CD4-positive, CD25-positive, alpha-beta regulatory T cell (primary cell): ENCODE data around the gene CLIP2. TPM values are rescaled to one million over a fixed set of nuclear protein-coding genes. Genes with fewer than 3 reads are reported as not detected.
"Not testable (repeated sequence)": the region's sequence is repeated elsewhere in the genome, so short reads cannot be mapped to it uniquely, and the experiment has no call there.

ENCODE experiments used
- ATAC-seq, 2 donors: fragments of 150-1000 bp; cut with Tn5 transposase; one replicate each; pipeline ENCODE4 v1.10.0; 2021; ENCODE audit warnings: low read depth in 2 of 2, moderate number of reproducible peaks in 2 of 2, moderate library complexity in 1 of 2
- DNase-seq, 3 donors: peaks; one replicate each; pipeline versions ENCODE4 v3.0.0 to v3.0.0-alpha.2; 2012 to 2022; ENCODE audit warnings: mixed read lengths in 1 of 3
- H3K27ac ChIP-seq: one replicate; pipeline ENCODE4 v1.7.0; 2013; ENCODE audit warnings: mild to moderate bottlenecking, low read length; ENCODE audit not compliant: insufficient read depth, poor library complexity, severe bottlenecking
- H3K27me3 ChIP-seq: one replicate; pipeline ENCODE4 v1.7.0; 2013; ENCODE audit warnings: low read length; ENCODE audit not compliant: control insufficient read depth, insufficient read depth
- H3K36me3 ChIP-seq: one replicate; pipeline ENCODE4 v1.7.0; 2013; ENCODE audit warnings: mild to moderate bottlenecking, low read length, moderate library complexity; ENCODE audit not compliant: control insufficient read depth, insufficient read depth
- H3K4me1 ChIP-seq: 2 replicates; pipeline ENCODE4 v1.7.0; 2013; ENCODE audit warnings: mild to moderate bottlenecking, low read length; ENCODE audit not compliant: insufficient read depth, control insufficient read depth, poor library complexity, severe bottlenecking
- H3K4me3 ChIP-seq: one replicate; pipeline ENCODE4 v1.7.0; 2013; ENCODE audit warnings: low read depth, mild to moderate bottlenecking, low read length, moderate library complexity
- H3K9me3 ChIP-seq, 2 experiments: 1 replicate in 1 of 2; 2 replicates in 1 of 2; pipeline ENCODE4 v1.7.0; 2013; ENCODE audit warnings: low read length in 2 of 2, mild to moderate bottlenecking in 1 of 2, moderate library complexity in 1 of 2; ENCODE audit not compliant: control insufficient read depth in 2 of 2
- H3K27ac Mint-ChIP-seq, 3 donors: one replicate each; pipeline ENCODE4 v1.8.0; 2020 to 2022; ENCODE audit warnings: mild to moderate bottlenecking in 3 of 3, mixed read lengths in 3 of 3, moderate library complexity in 2 of 3
- H3K27me3 Mint-ChIP-seq: one replicate; pipeline ENCODE4 v1.8.0; 2022; ENCODE audit warnings: mild to moderate bottlenecking, mixed read lengths
- H3K36me3 Mint-ChIP-seq: one replicate; pipeline ENCODE4 v1.8.0; 2020; ENCODE audit warnings: mixed read lengths
- H3K4me1 Mint-ChIP-seq, 4 donors: one replicate each; pipeline ENCODE4 v1.8.0; 2020 to 2022; ENCODE audit warnings: mixed read lengths in 4 of 4, mild to moderate bottlenecking in 1 of 4
- H3K4me3 Mint-ChIP-seq, 4 donors: one replicate each; pipeline ENCODE4 v1.8.0; 2020 to 2022; ENCODE audit warnings: mild to moderate bottlenecking in 4 of 4, mixed read lengths in 4 of 4, moderate library complexity in 3 of 4
- H3K9me3 Mint-ChIP-seq, 7 donors: one replicate each; pipeline ENCODE4 v1.8.0; 2020 to 2022; ENCODE audit warnings: mixed read lengths in 7 of 7, mild to moderate bottlenecking in 3 of 7, moderate library complexity in 2 of 7
- polyA plus RNA-seq, 4 donors: library from polyadenylated mRNA; unstranded; fragments of 300-500 nt; fragmentation: Illumina TruSeq; gene quantifications; one replicate each; pipeline ENCODE4 v1.2.3, GENCODE V29; 2021
- total RNA-seq: library from RNA; stranded (reverse); gene quantifications from one replicate; pipeline ENCODE4 v1.2.3, GENCODE V29; 2022

CLIP2 gene
- total and polyA plus RNA-seq, 5 donors from 2014 or later, result 0.09 to 2.9 (median 0.29) TPM

- H3K4me3 Mint-ChIP-seq, result peak overlapping the region in 1 of 4 donors; percentile 26
- DNase-seq, result no peak
Measured at GRCh38 chr7:74306730-74307469, 17.7 kb downstream of the CLIP2 start.

GRCh38 chr7:74307738-74308505, 18.7 kb downstream of the CLIP2 start:
- Mint-ChIP-seq H3K36me3 (no peaks in the 10 kb centered on the region), H3K4me3 (no peak overlapping the region)

More at GRCh38 chr7:74306730-74307469, 17.7 kb downstream of the CLIP2 start:
- peak in 1 of 2 donors; percentile 25 for ATAC-seq
- Mint-ChIP-seq H3K4me1 (peaks cover 0 to 8% (median 0%) of the 10 kb centered on the region in 4 donors), H3K9me3 (no peaks in the 10 kb centered on the region), H3K27ac (no peak overlapping the region), H3K36me3 (no peaks in the 10 kb centered on the region), H3K27me3 (peaks cover 14% of the 10 kb centered on the region)
- no peaks in the 10 kb centered on the region for H3K27me3 ChIP-seq
- peaks cover 5% of the 10 kb centered on the region for H3K4me1 ChIP-seq
- no peak overlapping the region for H3K4me3 ChIP-seq
- no peak overlapping the region for H3K27ac ChIP-seq
- H3K36me3 ChIP-seq, result no peaks in the 10 kb centered on the region
- H3K9me3 ChIP-seq, result no peaks in the 10 kb centered on the region

GRCh38 chr7:74309181-74309580, 20.0 kb downstream of the CLIP2 start:
- peaks cover 14% of the 10 kb centered on the region for H3K27me3 Mint-ChIP-seq
- Histone ChIP-seq H3K4me3 (no peak overlapping the region), H3K36me3 (no peaks in the 10 kb centered on the region), H3K27me3 (no peaks in the 10 kb centered on the region), H3K9me3 (no peaks in the 10 kb centered on the region), H3K4me1 (peaks cover 5% of the 10 kb centered on the region), H3K27ac (no peak overlapping the region)
- DNase-seq, result no peak
- no peak for ATAC-seq
- H3K36me3 Mint-ChIP-seq, result no peaks in the 10 kb centered on the region
- H3K4me1 Mint-ChIP-seq, result peaks cover 0 to 8% (median 0%) of the 10 kb centered on the region in 4 donors
- H3K4me3 Mint-ChIP-seq, result no peak overlapping the region
- no peak overlapping the region for H3K27ac Mint-ChIP-seq
- no peaks in the 10 kb centered on the region for H3K9me3 Mint-ChIP-seq

More at GRCh38 chr7:74307738-74308505, 18.7 kb downstream of the CLIP2 start:
- H3K4me1 Mint-ChIP-seq, result peaks cover 0 to 8% (median 0%) of the 10 kb centered on the region in 4 donors
- H3K9me3 ChIP-seq, result no peaks in the 10 kb centered on the region
- peaks cover 14% of the 10 kb centered on the region for H3K27me3 Mint-ChIP-seq
- no peaks in the 10 kb centered on the region for H3K27me3 ChIP-seq
- H3K36me3 ChIP-seq, result no peaks in the 10 kb centered on the region
- H3K4me1 ChIP-seq, result peaks cover 5% of the 10 kb centered on the region
- no peaks in the 10 kb centered on the region for H3K9me3 Mint-ChIP-seq
- no peak overlapping the region for H3K27ac ChIP-seq
- DNase-seq (no peak), ATAC-seq (no peak)
- peak overlapping the region in 1 of 3 donors; percentile 53 for H3K27ac Mint-ChIP-seq
- H3K4me3 ChIP-seq, result no peak overlapping the region

GRCh38 chr7:74311305-74311744, 22.1 kb downstream of the CLIP2 start:
- ATAC-seq, result no peak
- no peak overlapping the region for H3K27ac ChIP-seq
- H3K9me3 Mint-ChIP-seq, result no peaks in the 10 kb centered on the region

GRCh38 chr7:74312418-74313028, 23.3 kb downstream of the CLIP2 start:
- Mint-ChIP-seq H3K27me3 (peaks cover 9% of the 10 kb centered on the region), H3K27ac (no peak overlapping the region), H3K4me1 (peaks cover 0 to 5% (median 0%) of the 10 kb centered on the region in 4 donors), H3K36me3 (no peaks in the 10 kb centered on the region), H3K9me3 (no peaks in the 10 kb centered on the region), H3K4me3 (no peak overlapping the region)
- Histone ChIP-seq H3K27ac (no peak overlapping the region), H3K27me3 (no peaks in the 10 kb centered on the region), H3K9me3 (no peaks in the 10 kb centered on the region), H3K36me3 (no peaks in the 10 kb centered on the region), H3K4me3 (no peak overlapping the region), H3K4me1 (no peaks in the 10 kb centered on the region)
- ATAC-seq (no peak), DNase-seq (peak in 1 of 3 donors; percentile 52)

More at GRCh38 chr7:74311305-74311744, 22.1 kb downstream of the CLIP2 start:
- Histone ChIP-seq H3K27me3 (no peaks in the 10 kb centered on the region), H3K9me3 (no peaks in the 10 kb centered on the region), H3K4me1 (peaks cover 5% of the 10 kb centered on the region), H3K4me3 (no peak overlapping the region), H3K36me3 (no peaks in the 10 kb centered on the region)
- H3K27me3 Mint-ChIP-seq, result peaks cover 18% of the 10 kb centered on the region
- H3K27ac Mint-ChIP-seq, result no peak overlapping the region
- H3K4me1 Mint-ChIP-seq, result peaks cover 0 to 8% (median 0%) of the 10 kb centered on the region in 4 donors
- H3K36me3 Mint-ChIP-seq, result no peaks in the 10 kb centered on the region
- no peak for DNase-seq
- no peak overlapping the region for H3K4me3 Mint-ChIP-seq

- H3K27ac Mint-ChIP-seq, result peak overlapping the region in 1 of 3 donors; percentile 4
- H3K9me3 Mint-ChIP-seq, result not testable (repeated sequence)
Measured at GRCh38 chr7:74315891-74316290, 26.7 kb downstream of the CLIP2 start.

GRCh38 chr7:74317146-74317782, 28.1 kb downstream of the CLIP2 start:
- Histone ChIP-seq H3K9me3 (no peaks in the 10 kb centered on the region), H3K27ac (no peak overlapping the region), H3K36me3 (no peaks in the 10 kb centered on the region), H3K4me3 (no peak overlapping the region), H3K4me1 (no peaks in the 10 kb centered on the region), H3K27me3 (no peaks in the 10 kb centered on the region)
- DNase-seq (no peak), ATAC-seq (no peak)
- Mint-ChIP-seq H3K36me3 (no peaks in the 10 kb centered on the region), H3K9me3 (no peaks in the 10 kb centered on the region), H3K27ac (no peak overlapping the region), H3K4me1 (peaks cover 0 to 4% (median 0%) of the 10 kb centered on the region in 4 donors), H3K27me3 (peaks cover 4% of the 10 kb centered on the region), H3K4me3 (no peak overlapping the region)

More at GRCh38 chr7:74315891-74316290, 26.7 kb downstream of the CLIP2 start:
- H3K4me3 Mint-ChIP-seq, H3K4me3 ChIP-seq, DNase-seq, H3K9me3 ChIP-seq, H3K36me3 Mint-ChIP-seq, H3K27ac ChIP-seq, H3K4me1 ChIP-seq, H3K27me3 ChIP-seq, H3K4me1 Mint-ChIP-seq, ATAC-seq, H3K36me3 ChIP-seq, H3K27me3 Mint-ChIP-seq: not testable (repeated sequence)
